Endothelial cell of umbilical vein (primary cell): ENCODE data around the gene MC2R. TPM values are rescaled to one million over a fixed set of nuclear protein-coding genes. Genes with fewer than 3 reads are reported as not detected.

Experiments used
- BruUV-seq: library from RNA; stranded (reverse); fragments of 400-500 nt; replicated peaks from 2 replicates; lab custom pipeline; 2021; lab: Mats Ljungman, UMichigan
- CTCF ChIA-PET: fragments of 300-600, 350-600 bp; sonication (Branson Sonifier 250); formaldehyde crosslinking; loops from one replicate; lab custom pipeline; 2021; ENCODE audit warnings: antibody characterized with exemption, inconsistent platforms; lab: Charles Lee
- POLR2A ChIA-PET: fragments of 300-600, 350-600 bp; sonication (Branson Sonifier 250); formaldehyde crosslinking; loops from one replicate; lab custom pipeline; 2021; ENCODE audit warnings: antibody characterized with exemption, inconsistent platforms; lab: Charles Lee
- DNase-seq: peaks from one replicate; pipeline ENCODE4 v3.0.0-alpha.2; 2011; ENCODE audit warnings: low read depth, low spot score
- FAIRE-seq: peaks from 2 replicates; lab custom pipeline; 2011; peaks lifted over from hg19 to GRCh38; lab: Jason Lieb, UNC
- H2AFZ ChIP-seq: 2 replicates; pipeline ENCODE4 v1.6.0; 2012; ENCODE audit warnings: low read depth, low read length, control low read depth, inconsistent platforms
- H3K27ac ChIP-seq: 2 replicates; pipeline ENCODE4 v1.5.1; 2011; ENCODE audit warnings: low read depth, mild to moderate bottlenecking, control low read depth, low read length, moderate library complexity; ENCODE audit not compliant: insufficient read depth
- H3K27me3 ChIP-seq, 2 experiments: 2 replicates each; pipeline versions ENCODE4 v1.6.0 to v1.6.1; 2011; ENCODE audit warnings: low read length in 2 of 2, mixed read lengths in 1 of 2; ENCODE audit not compliant: control insufficient read depth in 2 of 2, insufficient read depth in 2 of 2
- H3K36me3 ChIP-seq, 2 experiments: 2 replicates in 1 of 2; 3 replicates in 1 of 2; pipeline ENCODE4 v1.5.1; 2011; ENCODE audit warnings: low read length in 2 of 2, mild to moderate bottlenecking in 1 of 2, moderate library complexity in 1 of 2; ENCODE audit not compliant: control insufficient read depth in 2 of 2, insufficient read depth in 2 of 2; ENCODE audit errors: extremely low read depth in 1 of 2
- H3K4me1 ChIP-seq: 3 replicates; pipeline ENCODE4 v1.5.1; 2011; ENCODE audit warnings: mild to moderate bottlenecking, low read length; ENCODE audit not compliant: control insufficient read depth, insufficient read depth; ENCODE audit errors: extremely low read depth
- H3K4me2 ChIP-seq: 2 replicates; pipeline ENCODE4 v1.6.1; 2011; ENCODE audit warnings: low read length, control low read depth, mixed read lengths; ENCODE audit not compliant: insufficient read depth
- H3K4me3 ChIP-seq, 3 experiments: fragments of 200-600 bp in 1 of 3; sonication (generic), shearing (Covaris generic) in 1 of 3; replicated peaks in 1 of 3; 2 replicates each; pipeline ENCODE4 v1.5.1; 2011 to 2016; ENCODE audit warnings: control low read depth in 3 of 3, low read length in 3 of 3, mild to moderate bottlenecking in 2 of 3, inconsistent platforms in 1 of 3, low read depth in 1 of 3, moderate library complexity in 1 of 3; ENCODE audit not compliant: insufficient read depth in 1 of 3
- H3K79me2 ChIP-seq: 2 replicates; pipeline ENCODE4 v1.6.0; 2012; ENCODE audit warnings: low read length, inconsistent platforms; ENCODE audit not compliant: control insufficient read depth, insufficient read depth
- H3K9ac ChIP-seq: replicated peaks from 2 replicates; pipeline ENCODE3; 2011; ENCODE audit warnings: low read length, control low read depth; ENCODE audit not compliant: insufficient read depth; ENCODE audit errors: extremely low read depth
- H3K9me1 ChIP-seq: replicated peaks from 3 replicates; pipeline ENCODE4 v1.6.0; 2011; ENCODE audit warnings: mild to moderate bottlenecking, low read length; ENCODE audit not compliant: control insufficient read depth, insufficient read depth; ENCODE audit errors: extremely low read depth
- H3K9me3 ChIP-seq: replicated peaks from 2 replicates; pipeline ENCODE4 v1.5.1; 2012; ENCODE audit warnings: low read length, inconsistent platforms; ENCODE audit not compliant: control insufficient read depth, insufficient read depth
- H4K20me1 ChIP-seq: replicated peaks from 2 replicates; pipeline ENCODE3; 2011; ENCODE audit warnings: mild to moderate bottlenecking, low read length; ENCODE audit not compliant: control insufficient read depth, insufficient read depth; ENCODE audit errors: extremely low read depth
- CTCF ChIP-seq, 2 donors: IDR thresholded peaks; 1 replicate in 1 of 2; 2 replicates in 1 of 2; pipeline ENCODE4 v1.5.1; 2011; ENCODE audit warnings: low read length in 2 of 2, mild to moderate bottlenecking in 2 of 2, moderate library complexity in 2 of 2, control low read depth in 1 of 2, inconsistent platforms in 1 of 2, low read depth in 1 of 2; ENCODE audit not compliant: insufficient read depth in 1 of 2; ENCODE audit errors: extremely low read depth in 1 of 2
- EZH2 ChIP-seq: IDR thresholded peaks from 2 replicates; pipeline ENCODE4 v1.6.1; 2012; ENCODE audit warnings: borderline replicate concordance, low read depth, mild to moderate bottlenecking, moderate library complexity, low read length, inconsistent platforms; ENCODE audit not compliant: severe bottlenecking
- FOS ChIP-seq: IDR thresholded peaks from 2 replicates; pipeline ENCODE4 v1.6.1; 2011; ENCODE audit warnings: mild to moderate bottlenecking, low read length, moderate library complexity, borderline replicate concordance; ENCODE audit not compliant: insufficient read depth
- GATA2 ChIP-seq: IDR thresholded peaks from 2 replicates; pipeline ENCODE4 v1.7.0; 2011; ENCODE audit warnings: low read depth, mild to moderate bottlenecking, moderate library complexity, mixed read lengths, low read length; ENCODE audit not compliant: insufficient read length, insufficient read depth
- JUN ChIP-seq: IDR thresholded peaks from 2 replicates; pipeline ENCODE4 v1.6.1; 2011; ENCODE audit warnings: borderline replicate concordance, low read depth; ENCODE audit not compliant: insufficient read length, insufficient read depth
- MYC ChIP-seq: IDR thresholded peaks from one replicate; pipeline ENCODE4 v1.6.1; 2011; ENCODE audit warnings: mild to moderate bottlenecking, low read depth, low read length
- POLR2A ChIP-seq: IDR thresholded peaks from 2 replicates; pipeline ENCODE4 v1.6.1; 2012; ENCODE audit warnings: low read depth, mild to moderate bottlenecking, control low read depth, low read length
- POLR2AphosphoS5 ChIP-seq: IDR thresholded peaks from 2 replicates; pipeline ENCODE4 v1.6.1; 2012; ENCODE audit warnings: low read depth, mild to moderate bottlenecking, control low read depth, low read length, moderate library complexity; ENCODE audit not compliant: insufficient read depth
- dilution Hi-C: fragments of 300-500 bp; cut with MboI; formaldehyde crosslinking; loops from one replicate; pipeline ENCODE4 v1.15.0; 2019; ENCODE audit warnings: low sequenced_read_pairs; ENCODE audit not compliant: extremely low pct_ligation_motif_present
- intact Hi-C: fragments of 100-400 bp; cut with micrococcal nuclease; formaldehyde crosslinking; loops from one replicate; pipeline ENCODE4 v1.10.0; 2022
- polyA plus RNA-seq, 4 experiments: library from polyadenylated mRNA; depleted of rRNA in 3 of 4; stranded (reverse) in 3 of 4; unstranded in 1 of 4; fragments of >200 nt; gene quantifications; 2 replicates each; pipeline versions ENCODE4 v1.2.1 to v1.2.3, GENCODE V29; 2011 to 2012; ENCODE audit warnings: missing spikeins in 1 of 4
- total RNA-seq: library from RNA; stranded (reverse); gene quantifications from 2 replicates; pipeline ENCODE4 v1.2.3, GENCODE V29; 2021
- TF ChIP-seq, protein P1 (sequence below): IDR thresholded peaks from 2 replicates; pipeline ENCODE4 v1.6.1; 2011; ENCODE audit not compliant: insufficient read depth, insufficient read length

Gene MC2R
- total and polyA plus RNA-seq, 2 donors (not counting 3 experiments of a cell fraction or from before 2014, with no cell fraction given): not detected

DNA sequence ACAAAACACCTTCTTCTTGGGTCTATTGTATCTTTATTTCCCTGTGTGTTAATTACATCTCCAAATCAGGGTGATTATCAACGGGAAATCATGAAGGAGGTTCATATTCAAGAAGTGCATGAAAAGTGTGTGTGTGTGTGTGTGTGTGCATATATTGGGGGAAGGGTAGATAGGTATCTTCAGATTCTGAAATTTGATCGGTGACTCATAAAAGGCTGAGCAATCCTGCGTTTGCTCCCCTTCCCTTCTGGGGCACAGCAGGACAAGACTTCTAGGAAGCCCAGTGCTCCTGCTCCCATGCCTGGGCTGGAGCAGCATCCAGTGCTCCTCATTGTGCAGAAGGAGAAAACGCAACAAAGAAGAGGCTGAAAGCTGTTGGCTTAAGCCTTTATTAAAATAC lies 65.5 kb downstream of the MC2R start:
- DNase-seq: no peak
- BruUV-seq: no TSS peak
- H3K4me2 ChIP-seq: no peak overlapping the region
- H3K4me1 ChIP-seq: no peaks in the 10 kb centered on the region
- no peaks in the 10 kb centered on the region for H4K20me1 ChIP-seq
- no peak overlapping the region for H3K27ac ChIP-seq
- intact Hi-C loops: no loop called here
- no peak overlapping the region for H3K4me3 ChIP-seq
- H3K9ac ChIP-seq: no peak overlapping the region
- no peaks in the 10 kb centered on the region for H3K79me2 ChIP-seq
- peaks cover 2% of the 10 kb centered on the region for H3K9me3 ChIP-seq
- dilution Hi-C loops: no loop called here
- no peak for FAIRE-seq
- TF ChIP-seq GATA2: no peak
- no peak for TF ChIP-seq EZH2
- TF ChIP-seq FOS: no peak
- TF ChIP-seq MYC: no peak
- TF ChIP-seq CTCF (IDR thresholded peaks at IDR 0.05; ENCODE audit: extremely low read depth in 1 of 2, insufficient read depth in 1 of 2, low read depth in 1 of 2, low read length in 2 of 2): no peak
- TF ChIP-seq POLR2A: no peak
- TF ChIP-seq POLR2AphosphoS5: no peak
- no peak for TF ChIP-seq JUN
- TF ChIP-seq, protein P1, sequence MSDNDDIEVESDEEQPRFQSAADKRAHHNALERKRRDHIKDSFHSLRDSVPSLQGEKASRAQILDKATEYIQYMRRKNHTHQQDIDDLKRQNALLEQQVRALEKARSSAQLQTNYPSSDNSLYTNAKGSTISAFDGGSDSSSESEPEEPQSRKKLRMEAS: no peak
- ChIA-PET CTCF (no interaction called here), POLR2A (no interaction called here)
- H3K9me1 ChIP-seq: no peaks in the 10 kb centered on the region
- no peak overlapping the region for H2AFZ ChIP-seq
- no peaks in the 10 kb centered on the region for H3K27me3 ChIP-seq
- no peaks in the 10 kb centered on the region for H3K36me3 ChIP-seq
